Thyroid gland (tissue), 4 donors: ENCODE measurements around the gene VCAN.

Experiments used
- CTCF ChIP-seq, 6 experiments: fragments of 200-600 bp in 3 of 6; fragments of 450-650 bp in 3 of 6; sonication (generic) in 3 of 6; IDR thresholded peaks; one replicate each; pipeline ENCODE4 v1.5.1; 2016 to 2019; ENCODE audit warnings: antibody characterized with exemption in 6 of 6, mild to moderate bottlenecking in 2 of 6, inconsistent platforms in 1 of 6, moderate library complexity in 1 of 6
- POLR2A ChIP-seq, 2 donors: fragments of 450-650 bp; IDR thresholded peaks; one replicate each; pipeline ENCODE4 v1.6.1; 2017; ENCODE audit warnings: antibody characterized with exemption in 2 of 2, mild to moderate bottlenecking in 2 of 2, moderate library complexity in 1 of 2

- TF ChIP-seq POLR2A (IDR thresholded peaks at IDR 0.05) (no peak), CTCF (IDR thresholded peaks at IDR 0.05) (no peak)
Measured at GRCh38 chr5:83443534-83443933, 28.0 kb upstream of the VCAN start.
